Bronchus fibroblast of lung (primary cell): ENCODE results near the gene SUPV3L1. TPM values are rescaled to one million over a fixed set of nuclear protein-coding genes. Genes with fewer than 3 reads are reported as not detected.

Experiments
- total RNA-seq: library from RNA; depleted of rRNA; stranded (reverse); fragments of >200 nt; gene quantifications from 2 replicates; pipeline ENCODE4 v1.2.3, GENCODE V29; 2015

SUPV3L1 gene
- 17.7 and 23.5 TPM in 2 replicates for total RNA-seq

DNA sequence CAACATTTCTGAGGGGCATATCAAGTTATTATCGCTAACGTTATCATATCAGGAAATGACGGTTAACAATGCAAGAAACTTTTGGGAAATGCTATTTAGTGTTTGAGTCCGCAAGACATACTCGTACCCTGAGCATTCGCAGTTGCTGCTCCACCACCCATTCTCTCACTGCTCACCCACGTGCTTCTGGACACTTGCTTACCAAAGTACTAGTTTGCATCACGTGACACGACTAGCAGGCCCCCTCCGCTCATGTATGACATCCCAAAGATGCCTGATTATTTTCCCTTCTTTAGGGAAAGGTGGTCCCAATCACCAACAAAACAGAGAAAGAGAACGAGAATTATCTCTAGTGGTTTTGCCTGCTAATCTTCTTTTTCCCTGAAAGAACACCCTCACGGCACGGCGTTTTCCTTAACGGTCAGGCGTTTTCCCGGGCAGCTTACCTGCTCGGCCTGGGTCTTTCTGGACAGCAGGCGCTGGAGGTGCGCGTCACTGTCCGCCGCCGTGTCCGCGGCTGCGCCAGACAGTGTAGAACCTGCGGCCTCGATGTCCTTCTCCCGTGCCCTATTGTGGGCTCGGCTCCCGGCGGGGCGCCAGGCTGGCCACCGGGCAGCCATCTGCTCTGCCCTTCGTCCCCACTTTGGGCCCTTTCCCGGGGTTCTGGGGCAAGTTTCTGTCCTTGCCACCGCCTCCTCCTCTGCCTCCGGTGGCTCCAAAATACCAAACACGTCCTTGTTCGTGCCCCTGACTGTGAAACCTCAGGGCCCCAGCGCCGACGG is at the start of gene SUPV3L1:
TSS of gene SUPV3L1 (plus strand) at position 492 of the 782 bp plus-strand sequence. CDS start at position 550, 58 bp downstream.

GRCh38 chr10:69220041-69220451 is 40.0 kb downstream of the SUPV3L1 start, which contains the start of gene HKDC1:
Gene HKDC1 (plus strand): TSS chr10:69220332. CDS start chr10:69220436, 104 bp downstream.

Other genes with a start within 250 kb of the SUPV3L1 start
- 56.0 and 64.7 TPM in 2 replicates for gene DDX21, start 224.1 kb upstream of the SUPV3L1 start, total RNA-seq
- gene KIFBP, start 191.4 kb upstream of the SUPV3L1 start, total RNA-seq: 40.0 and 41.7 TPM in 2 replicates
- 110 TPM in 2 replicates for gene SRGN, start 92.1 kb upstream of the SUPV3L1 start, total RNA-seq
- 12.6 and 15.6 TPM in 2 replicates for gene VPS26A, start 56.1 kb upstream of the SUPV3L1 start, total RNA-seq
- under 0.01 TPM in 1 of 2 replicates, not detected in the other for gene HKDC1, start 40.1 kb downstream of the SUPV3L1 start, total RNA-seq
- gene HK1, start 98.3 kb downstream of the SUPV3L1 start, total RNA-seq: 72.8 and 76.4 TPM in 2 replicates
- under 0.01 TPM in 1 of 2 replicates, not detected in the other for gene TACR2, start 236.7 kb downstream of the SUPV3L1 start, total RNA-seq